ENCODE results near the gene TMX3. TPM values are rescaled to one million over a fixed set of nuclear protein-coding genes. Genes with fewer than 3 reads are reported as not detected.

The TMX3 gene
- total RNA-seq, 1 donor from 2014 or later, result 51.2 TPM

- Mint-ChIP-seq H3K36me3 (ENCODE audit: low read depth) (no peaks in the 10 kb centered on the region), H3K4me3 (ENCODE audit: unreplicated experiment) (no peak overlapping the region), H3K9me3 (ENCODE audit: low read depth) (no peaks in the 10 kb centered on the region), H3K4me1 (ENCODE audit: low read depth) (peaks cover 18% of the 10 kb centered on the region), H3K27ac (ENCODE audit: unreplicated experiment) (no peak overlapping the region), H3K27me3 (ENCODE audit: low read depth) (no peaks in the 10 kb centered on the region)
- no peak for DNase-seq (ENCODE audit: low spot score)
- no peak for TF ChIP-seq CTCF (IDR thresholded peaks at IDR 0.05)
Measured at GRCh38 chr18:68734308-68734707, 19.4 kb upstream of the TMX3 start.

- Mint-ChIP-seq H3K27me3 (ENCODE audit: low read depth) (no peaks in the 10 kb centered on the region), H3K4me1 (ENCODE audit: low read depth) (peaks cover 18% of the 10 kb centered on the region), H3K9me3 (ENCODE audit: low read depth) (no peaks in the 10 kb centered on the region), H3K36me3 (ENCODE audit: low read depth) (no peaks in the 10 kb centered on the region), H3K4me3 (ENCODE audit: unreplicated experiment) (no peak overlapping the region), H3K27ac (ENCODE audit: unreplicated experiment) (no peak overlapping the region)
- no peak for TF ChIP-seq CTCF (IDR thresholded peaks at IDR 0.05)
- no peak for DNase-seq (ENCODE audit: low spot score)
Measured at GRCh38 chr18:68733707-68734106, 18.8 kb upstream of the TMX3 start.

GRCh38 chr18:68728081-68728700 lies 13.3 kb upstream of the TMX3 start:
- no peaks in the 10 kb centered on the region for H3K36me3 Mint-ChIP-seq (ENCODE audit: low read depth)
- no peak overlapping the region for H3K27ac Mint-ChIP-seq (ENCODE audit: unreplicated experiment)
- no peak for DNase-seq (ENCODE audit: low spot score)
- H3K27me3 Mint-ChIP-seq (ENCODE audit: low read depth), result no peaks in the 10 kb centered on the region
- H3K4me3 Mint-ChIP-seq (ENCODE audit: unreplicated experiment), result no peak overlapping the region
- TF ChIP-seq CTCF (IDR thresholded peaks at IDR 0.05), result no peak
- H3K9me3 Mint-ChIP-seq (ENCODE audit: low read depth), result no peaks in the 10 kb centered on the region
- no peaks in the 10 kb centered on the region for H3K4me1 Mint-ChIP-seq (ENCODE audit: low read depth)

- no peak for DNase-seq (ENCODE audit: low spot score)
- Mint-ChIP-seq H3K27me3 (ENCODE audit: low read depth) (no peaks in the 10 kb centered on the region), H3K4me1 (ENCODE audit: low read depth) (no peaks in the 10 kb centered on the region), H3K9me3 (ENCODE audit: low read depth) (no peaks in the 10 kb centered on the region), H3K4me3 (ENCODE audit: unreplicated experiment) (no peak overlapping the region), H3K27ac (ENCODE audit: unreplicated experiment) (no peak overlapping the region), H3K36me3 (ENCODE audit: low read depth) (no peaks in the 10 kb centered on the region)
- TF ChIP-seq CTCF (IDR thresholded peaks at IDR 0.05), result no peak
Measured at GRCh38 chr18:68727506-68727905, 12.6 kb upstream of the TMX3 start.

- DNase-seq (ENCODE audit: low spot score), result no peak
Measured at GRCh38 chr18:68725346-68725745, 10.4 kb upstream of the TMX3 start.

More at GRCh38 chr18:68725346-68725745, 10.4 kb upstream of the TMX3 start:
- Mint-ChIP-seq H3K4me1 (ENCODE audit: low read depth) (peaks cover 3% of the 10 kb centered on the region), H3K27me3 (ENCODE audit: low read depth) (no peaks in the 10 kb centered on the region), H3K27ac (ENCODE audit: unreplicated experiment) (peak overlapping the region; percentile 49), H3K4me3 (ENCODE audit: unreplicated experiment) (no peak overlapping the region), H3K9me3 (ENCODE audit: low read depth) (no peaks in the 10 kb centered on the region), H3K36me3 (ENCODE audit: low read depth) (no peaks in the 10 kb centered on the region)
- TF ChIP-seq CTCF (IDR thresholded peaks at IDR 0.05), result no peak

All from chondrocyte (in vitro differentiated cells).